Measurements from ENCODE around the gene FKBP1A.

FKBP1A gene

DNA sequence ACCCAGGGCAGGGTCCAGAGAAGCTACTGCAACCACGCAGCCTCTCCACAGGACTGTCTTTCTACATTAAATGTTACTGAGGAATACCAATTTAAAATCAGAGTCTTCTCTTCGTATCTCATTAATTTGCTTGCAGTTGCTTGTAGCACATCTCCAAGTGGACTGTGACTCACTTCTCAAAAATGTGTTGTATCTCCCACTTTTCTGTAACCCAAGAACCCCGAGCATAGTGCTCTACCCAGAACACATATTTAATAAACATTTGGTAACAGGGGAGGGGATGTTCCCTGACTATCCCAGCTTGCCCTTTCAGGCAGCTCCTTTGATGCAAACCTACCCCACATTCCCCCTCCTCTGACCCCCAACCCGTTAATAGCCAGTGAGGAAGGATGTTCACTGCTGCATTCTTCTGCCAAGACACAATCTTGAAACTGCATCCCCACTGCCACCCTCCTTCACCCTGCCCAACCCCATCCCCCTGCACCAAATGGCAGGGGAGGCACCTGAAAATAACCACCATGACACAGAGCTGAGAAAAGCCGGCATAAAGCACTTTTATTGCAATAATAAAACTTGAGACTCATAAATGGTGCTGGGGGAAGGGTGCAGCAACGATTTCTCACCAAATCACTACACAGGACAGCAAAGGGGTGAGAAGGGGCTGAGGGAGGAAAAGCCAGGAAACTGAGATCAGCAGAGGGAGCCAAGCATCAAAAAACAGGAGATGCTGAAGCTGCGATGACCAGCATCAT lies 24.2 kb downstream of the FKBP1A start:
- H3K27ac ChIP-seq (ENCODE audit: extremely low read depth, low read depth, low read length), result no peak overlapping the region
- H3K36me3 ChIP-seq (ENCODE audit: control insufficient read depth in 2 of 2, insufficient read depth in 1 of 2, low read length in 2 of 2), result peaks cover 13 to 60% of the 10 kb centered on the region in 2 experiments
- no peak overlapping the region for H3K4me3 ChIP-seq (ENCODE audit: low read depth, low read length)
- H3K4me1 ChIP-seq (ENCODE audit: control insufficient read depth, insufficient read depth, low read length), result peaks cover 11% of the 10 kb centered on the region
- H3K9me3 ChIP-seq (ENCODE audit: control insufficient read depth, insufficient read depth, low read depth, low read length), result no peaks in the 10 kb centered on the region
- POLR2A ChIA-PET, result no interaction called here
- CTCF ChIA-PET, result interaction anchor here (0.6 kb wide), 2 partner anchors 27 to 52 kb away, joined by 3 to 4 read pairs; no protein-coding TSS in a partner anchor
- TF ChIP-seq ZNF341 (tag by site-specific recombination; IDR thresholded peaks at IDR 0.05; ENCODE audit: low read depth) (peak; percentile 70), SP7 (tag by site-specific recombination; IDR thresholded peaks at IDR 0.05) (peak; percentile 69), WT1 (tag by site-specific recombination; IDR thresholded peaks at IDR 0.05) (peak; percentile 57; the same call in 1 of the 2 replicates), MZF1 (tag by site-specific recombination; IDR thresholded peaks at IDR 0.05; ENCODE audit: borderline replicate concordance) (peak; percentile 92), ZNF335 (tag by site-specific recombination; conservative IDR thresholded peaks at IDR 0.05) (no peak), ZNF248 (tag by site-specific recombination; IDR thresholded peaks at IDR 0.05) (no peak), IKZF3 (tag by site-specific recombination; IDR thresholded peaks at IDR 0.05) (no peak), KLF16 (tag by site-specific recombination; IDR thresholded peaks at IDR 0.05) (no peak), FEZF1 (tag by site-specific recombination; IDR thresholded peaks at IDR 0.05) (peak; percentile 87), ZNF221 (tag by site-specific recombination; IDR thresholded peaks at IDR 0.05; ENCODE audit: borderline replicate concordance) (no peak), ZNF366 (tag by site-specific recombination; conservative IDR thresholded peaks at IDR 0.05) (0 out of 2 replicates have a peak, but pooled peaks have one; percentile 14), ZNF433 (tag by site-specific recombination; IDR thresholded peaks at IDR 0.05; ENCODE audit: low read depth) (no peak), ZXDB (tag by site-specific recombination; IDR thresholded peaks at IDR 0.05) (peak; percentile 56; the same call in 1 of the 2 replicates), ZNF654 (tag by site-specific recombination; IDR thresholded peaks at IDR 0.05; ENCODE audit: low read depth) (peak; percentile 47)
- TF ChIP-seq, protein P1, sequence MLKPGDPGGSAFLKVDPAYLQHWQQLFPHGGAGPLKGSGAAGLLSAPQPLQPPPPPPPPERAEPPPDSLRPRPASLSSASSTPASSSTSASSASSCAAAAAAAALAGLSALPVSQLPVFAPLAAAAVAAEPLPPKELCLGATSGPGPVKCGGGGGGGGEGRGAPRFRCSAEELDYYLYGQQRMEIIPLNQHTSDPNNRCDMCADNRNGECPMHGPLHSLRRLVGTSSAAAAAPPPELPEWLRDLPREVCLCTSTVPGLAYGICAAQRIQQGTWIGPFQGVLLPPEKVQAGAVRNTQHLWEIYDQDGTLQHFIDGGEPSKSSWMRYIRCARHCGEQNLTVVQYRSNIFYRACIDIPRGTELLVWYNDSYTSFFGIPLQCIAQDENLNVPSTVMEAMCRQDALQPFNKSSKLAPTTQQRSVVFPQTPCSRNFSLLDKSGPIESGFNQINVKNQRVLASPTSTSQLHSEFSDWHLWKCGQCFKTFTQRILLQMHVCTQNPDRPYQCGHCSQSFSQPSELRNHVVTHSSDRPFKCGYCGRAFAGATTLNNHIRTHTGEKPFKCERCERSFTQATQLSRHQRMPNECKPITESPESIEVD (tag by site-specific recombination; IDR thresholded peaks at IDR 0.05), result peak; percentile 49; the same call in 1 of the 2 replicates
- TF ChIP-seq, protein P2, sequence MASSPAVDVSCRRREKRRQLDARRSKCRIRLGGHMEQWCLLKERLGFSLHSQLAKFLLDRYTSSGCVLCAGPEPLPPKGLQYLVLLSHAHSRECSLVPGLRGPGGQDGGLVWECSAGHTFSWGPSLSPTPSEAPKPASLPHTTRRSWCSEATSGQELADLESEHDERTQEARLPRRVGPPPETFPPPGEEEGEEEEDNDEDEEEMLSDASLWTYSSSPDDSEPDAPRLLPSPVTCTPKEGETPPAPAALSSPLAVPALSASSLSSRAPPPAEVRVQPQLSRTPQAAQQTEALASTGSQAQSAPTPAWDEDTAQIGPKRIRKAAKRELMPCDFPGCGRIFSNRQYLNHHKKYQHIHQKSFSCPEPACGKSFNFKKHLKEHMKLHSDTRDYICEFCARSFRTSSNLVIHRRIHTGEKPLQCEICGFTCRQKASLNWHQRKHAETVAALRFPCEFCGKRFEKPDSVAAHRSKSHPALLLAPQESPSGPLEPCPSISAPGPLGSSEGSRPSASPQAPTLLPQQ (tag by site-specific recombination; IDR thresholded peaks at IDR 0.05), result no peak
- TF ChIP-seq, protein P3, sequence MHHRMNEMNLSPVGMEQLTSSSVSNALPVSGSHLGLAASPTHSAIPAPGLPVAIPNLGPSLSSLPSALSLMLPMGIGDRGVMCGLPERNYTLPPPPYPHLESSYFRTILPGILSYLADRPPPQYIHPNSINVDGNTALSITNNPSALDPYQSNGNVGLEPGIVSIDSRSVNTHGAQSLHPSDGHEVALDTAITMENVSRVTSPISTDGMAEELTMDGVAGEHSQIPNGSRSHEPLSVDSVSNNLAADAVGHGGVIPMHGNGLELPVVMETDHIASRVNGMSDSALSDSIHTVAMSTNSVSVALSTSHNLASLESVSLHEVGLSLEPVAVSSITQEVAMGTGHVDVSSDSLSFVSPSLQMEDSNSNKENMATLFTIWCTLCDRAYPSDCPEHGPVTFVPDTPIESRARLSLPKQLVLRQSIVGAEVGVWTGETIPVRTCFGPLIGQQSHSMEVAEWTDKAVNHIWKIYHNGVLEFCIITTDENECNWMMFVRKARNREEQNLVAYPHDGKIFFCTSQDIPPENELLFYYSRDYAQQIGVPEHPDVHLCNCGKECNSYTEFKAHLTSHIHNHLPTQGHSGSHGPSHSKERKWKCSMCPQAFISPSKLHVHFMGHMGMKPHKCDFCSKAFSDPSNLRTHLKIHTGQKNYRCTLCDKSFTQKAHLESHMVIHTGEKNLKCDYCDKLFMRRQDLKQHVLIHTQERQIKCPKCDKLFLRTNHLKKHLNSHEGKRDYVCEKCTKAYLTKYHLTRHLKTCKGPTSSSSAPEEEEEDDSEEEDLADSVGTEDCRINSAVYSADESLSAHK (tag by site-specific recombination; IDR thresholded peaks at IDR 0.05), result peak; percentile 81
- TF ChIP-seq, protein P4, sequence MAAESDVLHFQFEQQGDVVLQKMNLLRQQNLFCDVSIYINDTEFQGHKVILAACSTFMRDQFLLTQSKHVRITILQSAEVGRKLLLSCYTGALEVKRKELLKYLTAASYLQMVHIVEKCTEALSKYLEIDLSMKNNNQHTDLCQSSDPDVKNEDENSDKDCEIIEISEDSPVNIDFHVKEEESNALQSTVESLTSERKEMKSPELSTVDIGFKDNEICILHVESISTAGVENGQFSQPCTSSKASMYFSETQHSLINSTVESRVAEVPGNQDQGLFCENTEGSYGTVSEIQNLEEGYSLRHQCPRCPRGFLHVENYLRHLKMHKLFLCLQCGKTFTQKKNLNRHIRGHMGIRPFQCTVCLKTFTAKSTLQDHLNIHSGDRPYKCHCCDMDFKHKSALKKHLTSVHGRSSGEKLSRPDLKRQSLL (tag by site-specific recombination; IDR thresholded peaks at IDR 0.05), result no peak
- TF ChIP-seq, protein P5, sequence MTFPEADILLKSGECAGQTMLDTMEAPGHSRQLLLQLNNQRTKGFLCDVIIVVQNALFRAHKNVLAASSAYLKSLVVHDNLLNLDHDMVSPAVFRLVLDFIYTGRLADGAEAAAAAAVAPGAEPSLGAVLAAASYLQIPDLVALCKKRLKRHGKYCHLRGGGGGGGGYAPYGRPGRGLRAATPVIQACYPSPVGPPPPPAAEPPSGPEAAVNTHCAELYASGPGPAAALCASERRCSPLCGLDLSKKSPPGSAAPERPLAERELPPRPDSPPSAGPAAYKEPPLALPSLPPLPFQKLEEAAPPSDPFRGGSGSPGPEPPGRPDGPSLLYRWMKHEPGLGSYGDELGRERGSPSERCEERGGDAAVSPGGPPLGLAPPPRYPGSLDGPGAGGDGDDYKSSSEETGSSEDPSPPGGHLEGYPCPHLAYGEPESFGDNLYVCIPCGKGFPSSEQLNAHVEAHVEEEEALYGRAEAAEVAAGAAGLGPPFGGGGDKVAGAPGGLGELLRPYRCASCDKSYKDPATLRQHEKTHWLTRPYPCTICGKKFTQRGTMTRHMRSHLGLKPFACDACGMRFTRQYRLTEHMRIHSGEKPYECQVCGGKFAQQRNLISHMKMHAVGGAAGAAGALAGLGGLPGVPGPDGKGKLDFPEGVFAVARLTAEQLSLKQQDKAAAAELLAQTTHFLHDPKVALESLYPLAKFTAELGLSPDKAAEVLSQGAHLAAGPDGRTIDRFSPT (tag by site-specific recombination; IDR thresholded peaks at IDR 0.05), result peak; percentile 75
- TF ChIP-seq, protein P6, sequence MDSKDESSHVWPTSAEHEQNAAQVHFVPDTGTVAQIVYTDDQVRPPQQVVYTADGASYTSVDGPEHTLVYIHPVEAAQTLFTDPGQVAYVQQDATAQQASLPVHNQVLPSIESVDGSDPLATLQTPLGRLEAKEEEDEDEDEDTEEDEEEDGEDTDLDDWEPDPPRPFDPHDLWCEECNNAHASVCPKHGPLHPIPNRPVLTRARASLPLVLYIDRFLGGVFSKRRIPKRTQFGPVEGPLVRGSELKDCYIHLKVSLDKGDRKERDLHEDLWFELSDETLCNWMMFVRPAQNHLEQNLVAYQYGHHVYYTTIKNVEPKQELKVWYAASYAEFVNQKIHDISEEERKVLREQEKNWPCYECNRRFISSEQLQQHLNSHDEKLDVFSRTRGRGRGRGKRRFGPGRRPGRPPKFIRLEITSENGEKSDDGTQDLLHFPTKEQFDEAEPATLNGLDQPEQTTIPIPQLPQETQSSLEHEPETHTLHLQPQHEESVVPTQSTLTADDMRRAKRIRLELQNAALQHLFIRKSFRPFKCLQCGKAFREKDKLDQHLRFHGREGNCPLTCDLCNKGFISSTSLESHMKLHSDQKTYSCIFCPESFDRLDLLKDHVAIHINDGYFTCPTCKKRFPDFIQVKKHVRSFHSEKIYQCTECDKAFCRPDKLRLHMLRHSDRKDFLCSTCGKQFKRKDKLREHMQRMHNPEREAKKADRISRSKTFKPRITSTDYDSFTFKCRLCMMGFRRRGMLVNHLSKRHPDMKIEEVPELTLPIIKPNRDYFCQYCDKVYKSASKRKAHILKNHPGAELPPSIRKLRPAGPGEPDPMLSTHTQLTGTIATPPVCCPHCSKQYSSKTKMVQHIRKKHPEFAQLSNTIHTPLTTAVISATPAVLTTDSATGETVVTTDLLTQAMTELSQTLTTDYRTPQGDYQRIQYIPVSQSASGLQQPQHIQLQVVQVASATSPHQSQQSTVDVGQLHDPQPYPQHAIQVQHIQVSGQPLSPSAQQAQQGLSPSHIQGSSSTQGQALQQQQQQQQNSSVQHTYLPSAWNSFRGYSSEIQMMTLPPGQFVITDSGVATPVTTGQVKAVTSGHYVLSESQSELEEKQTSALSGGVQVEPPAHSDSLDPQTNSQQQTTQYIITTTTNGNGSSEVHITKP (tag by site-specific recombination; IDR thresholded peaks at IDR 0.05), result 0 out of 2 replicates have a peak, but pooled peaks have one; percentile 10
- TF ChIP-seq, protein P7, sequence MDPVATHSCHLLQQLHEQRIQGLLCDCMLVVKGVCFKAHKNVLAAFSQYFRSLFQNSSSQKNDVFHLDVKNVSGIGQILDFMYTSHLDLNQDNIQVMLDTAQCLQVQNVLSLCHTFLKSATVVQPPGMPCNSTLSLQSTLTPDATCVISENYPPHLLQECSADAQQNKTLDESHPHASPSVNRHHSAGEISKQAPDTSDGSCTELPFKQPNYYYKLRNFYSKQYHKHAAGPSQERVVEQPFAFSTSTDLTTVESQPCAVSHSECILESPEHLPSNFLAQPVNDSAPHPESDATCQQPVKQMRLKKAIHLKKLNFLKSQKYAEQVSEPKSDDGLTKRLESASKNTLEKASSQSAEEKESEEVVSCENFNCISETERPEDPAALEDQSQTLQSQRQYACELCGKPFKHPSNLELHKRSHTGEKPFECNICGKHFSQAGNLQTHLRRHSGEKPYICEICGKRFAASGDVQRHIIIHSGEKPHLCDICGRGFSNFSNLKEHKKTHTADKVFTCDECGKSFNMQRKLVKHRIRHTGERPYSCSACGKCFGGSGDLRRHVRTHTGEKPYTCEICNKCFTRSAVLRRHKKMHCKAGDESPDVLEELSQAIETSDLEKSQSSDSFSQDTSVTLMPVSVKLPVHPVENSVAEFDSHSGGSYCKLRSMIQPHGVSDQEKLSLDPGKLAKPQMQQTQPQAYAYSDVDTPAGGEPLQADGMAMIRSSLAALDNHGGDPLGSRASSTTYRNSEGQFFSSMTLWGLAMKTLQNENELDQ (tag by site-specific recombination; IDR thresholded peaks at IDR 0.05; ENCODE audit: low read depth), result no peak
